GM18502 (cell line): ENCODE data around the gene SMYD4.
"Not testable (repeated sequence)": the region's sequence is repeated elsewhere in the genome, so short reads cannot be mapped to it uniquely, and the experiment has no call there.

Source experiments
- ATAC-seq: cut with Tn5 transposase; IDR thresholded peaks from one replicate; pipeline ENCODE4 v1.9.1; 2021; ENCODE audit warnings: mild to moderate bottlenecking; ENCODE audit not compliant: unreplicated experiment, poor library complexity

SMYD4 gene

GRCh38 chr17:1786708-1787107 is 43.0 kb downstream of the SMYD4 start:
- ATAC-seq = no peak

GRCh38 chr17:1785930-1786329 is 43.8 kb downstream of the SMYD4 start:
- no peak for ATAC-seq

GRCh38 chr17:1783834-1784611 is 45.7 kb downstream of the SMYD4 start:
- ATAC-seq = no peak

GRCh38 chr17:1783271-1783670 is 46.4 kb downstream of the SMYD4 start:
- no peak for ATAC-seq

- no peak for ATAC-seq
Measured at GRCh38 chr17:1782171-1782567, 47.5 kb downstream of the SMYD4 start.

GRCh38 chr17:1779571-1780131 is 50.1 kb downstream of the SMYD4 start:
- no peak for ATAC-seq

GRCh38 chr17:1776857-1777256 is 52.8 kb downstream of the SMYD4 start:
- ATAC-seq = no peak

GRCh38 chr17:1776328-1776727 is 53.4 kb downstream of the SMYD4 start:
- no peak for ATAC-seq

- no peak for ATAC-seq
Measured at GRCh38 chr17:1774390-1775176, 55.1 kb downstream of the SMYD4 start.

- no peak for ATAC-seq
Measured at GRCh38 chr17:1773696-1774181, 56.0 kb downstream of the SMYD4 start.

GRCh38 chr17:1773000-1773695 is 56.6 kb downstream of the SMYD4 start:
- not testable (repeated sequence) for ATAC-seq

- ATAC-seq = no peak
Measured at GRCh38 chr17:1769822-1770477, 59.8 kb downstream of the SMYD4 start.

- no peak for ATAC-seq
Measured at GRCh38 chr17:1767358-1767757, 62.3 kb downstream of the SMYD4 start.

GRCh38 chr17:1766382-1767135 is 63.1 kb downstream of the SMYD4 start:
- no peak for ATAC-seq

GRCh38 chr17:1765576-1765975 is 64.1 kb downstream of the SMYD4 start:
- ATAC-seq = no peak

GRCh38 chr17:1764705-1765104 is 65.0 kb downstream of the SMYD4 start:
- not testable (repeated sequence) for ATAC-seq

- ATAC-seq = no peak
Measured at GRCh38 chr17:1764284-1764683, 65.4 kb downstream of the SMYD4 start.

GRCh38 chr17:1762901-1763898 is 66.5 kb downstream of the SMYD4 start:
- no peak for ATAC-seq
